NOMO-1 treated with DMSO at 0.1 percent for 48 hours (cell line): ENCODE results near the gene F11R.
"Not testable (repeated sequence)": the region's sequence is repeated elsewhere in the genome, so short reads cannot be mapped to it uniquely, and the experiment has no call there.

Source experiments
- DNase-seq: peaks from one replicate; lab custom pipeline; 2025; ENCODE audit not compliant: unreplicated experiment; lab: John Stamatoyannopoulos, UW

Gene F11R

GRCh38 chr1:160978510-160978927, 42.4 kb downstream of the F11R start:
- no peak for DNase-seq

- no peak for DNase-seq
Observed at GRCh38 chr1:160975026-160975425, 45.9 kb downstream of the F11R start.

- DNase-seq, result no peak
Observed at GRCh38 chr1:160973491-160973890, 47.5 kb downstream of the F11R start.

GRCh38 chr1:160972939-160973338, 48.0 kb downstream of the F11R start:
- DNase-seq, result no peak

- no peak for DNase-seq
Observed at GRCh38 chr1:160971618-160972056, 49.3 kb downstream of the F11R start.

GRCh38 chr1:160963521-160963920, 57.4 kb downstream of the F11R start:
- no peak for DNase-seq

- DNase-seq, result no peak
Observed at GRCh38 chr1:160961419-160961818, 59.5 kb downstream of the F11R start.

- DNase-seq, result no peak
Observed at GRCh38 chr1:160956966-160957365, 64.0 kb downstream of the F11R start.

GRCh38 chr1:160954158-160955104, 66.5 kb downstream of the F11R start, which contains the start of gene ITLN2:
Gene ITLN2 (minus strand): TSS chr1:160954809. CDS start chr1:160954741, 68 bp downstream.
- DNase-seq, result peak; percentile 44

- no peak for DNase-seq
Observed at GRCh38 chr1:160953030-160953429, 67.9 kb downstream of the F11R start.

GRCh38 chr1:160952129-160952510, 68.8 kb downstream of the F11R start:
- no peak for DNase-seq

GRCh38 chr1:160951443-160952128, 69.4 kb downstream of the F11R start:
- peak; percentile 58 for DNase-seq

GRCh38 chr1:160950657-160951056, 70.3 kb downstream of the F11R start:
- DNase-seq, result no peak

- no peak for DNase-seq
Observed at GRCh38 chr1:160949881-160950280, 71.1 kb downstream of the F11R start.

- not testable (repeated sequence) for DNase-seq
Observed at GRCh38 chr1:160949216-160949880, 71.6 kb downstream of the F11R start.

GRCh38 chr1:160947174-160947759, 73.7 kb downstream of the F11R start:
- not testable (repeated sequence) for DNase-seq

GRCh38 chr1:160945881-160946280, 75.1 kb downstream of the F11R start:
- not testable (repeated sequence) for DNase-seq
